C4-2B (cell line): ENCODE data around the gene CCDC85B.

Experiments used
- CTCF ChIP-seq: fragments of 450-650 bp; conservative IDR thresholded peaks from 2 replicates; pipeline ENCODE4 v1.5.1; 2017; ENCODE audit warnings: mild to moderate bottlenecking
- ZFX ChIP-seq: fragments of 450-650 bp; IDR thresholded peaks from 2 replicates; pipeline ENCODE4 v1.6.1; 2017

GRCh38 chr11:65851083-65851579 is 39.3 kb upstream of the CCDC85B start:
- TF ChIP-seq CTCF (peak; percentile 61), ZFX (no peak)
